SK-N-SH (cell line): ENCODE measurements around the gene HHAT. TPM values are rescaled to one million over a fixed set of nuclear protein-coding genes. Genes with fewer than 3 reads are reported as not detected.

Source experiments
- CTCF ChIA-PET: fragments of 300-600, 350-600 bp; formaldehyde crosslinking; extraction: SDS; loops from one replicate; lab custom pipeline; 2021; lab: Yijun Ruan, JAX
- POLR2A ChIA-PET: fragments of 350-600 bp; sonication (Branson Sonifier 250); formaldehyde crosslinking; extraction: SDS; loops from one replicate; lab custom pipeline; 2020; ENCODE audit warnings: antibody characterized with exemption, inconsistent platforms; lab: Yijun Ruan, JAX
- DNase-seq: peaks from one replicate; pipeline ENCODE4 v3.0.0; 2012
- H2AFZ ChIP-seq: fragments of 200-600 bp; sonication (generic); 2 replicates; pipeline ENCODE4 v1.8.1; 2016; ENCODE audit warnings: antibody characterized with exemption, mild to moderate bottlenecking, low read depth
- H3F3A ChIP-seq: fragments of 200-600 bp; sonication (generic); replicated peaks from 2 replicates; pipeline ENCODE3; 2016; ENCODE audit warnings: antibody characterized with exemption, mild to moderate bottlenecking; ENCODE audit not compliant: insufficient read depth
- H3K27ac ChIP-seq, 2 experiments: fragments of 200-500 bp in 1 of 2; fragments of 200-600 bp in 1 of 2; sonication (Bioruptor generic) in 1 of 2; sonication (generic), shearing (Covaris generic) in 1 of 2; 2 replicates each; pipeline versions ENCODE4 v1.5.1 to v1.6.1; 2014 to 2016; ENCODE audit warnings: low read depth in 2 of 2, inconsistent platforms in 1 of 2, low read length in 1 of 2, mild to moderate bottlenecking in 1 of 2, mixed read lengths in 1 of 2
- H3K27me3 ChIP-seq: fragments of 200-600 bp; sonication (generic), shearing (Covaris generic); 2 replicates; pipeline ENCODE4 v1.6.1; 2016; ENCODE audit warnings: mixed run types; ENCODE audit not compliant: insufficient read depth
- H3K36me3 ChIP-seq, 2 experiments: fragments of 200-500 bp in 1 of 2; fragments of 200-600 bp in 1 of 2; sonication (Bioruptor generic) in 1 of 2; sonication (generic) in 1 of 2; replicated peaks in 1 of 2; 2 replicates each; pipeline versions ENCODE3 to v1.5.1; 2014 to 2016; ENCODE audit warnings: low read length in 1 of 2, mild to moderate bottlenecking in 1 of 2; ENCODE audit not compliant: insufficient read depth in 2 of 2, control insufficient read depth in 1 of 2
- H3K4me1 ChIP-seq, 2 experiments: fragments of 200-500 bp in 1 of 2; fragments of 200-600 bp in 1 of 2; sonication (Bioruptor generic) in 1 of 2; sonication (generic), shearing (Covaris generic) in 1 of 2; 2 replicates each; pipeline versions ENCODE4 v1.5.1 to v1.6.1; 2014 to 2016; ENCODE audit warnings: low read depth in 1 of 2, low read length in 1 of 2, mixed run types in 1 of 2; ENCODE audit not compliant: insufficient read depth in 2 of 2, control insufficient read depth in 1 of 2
- H3K4me2 ChIP-seq: fragments of 200-600 bp; sonication (generic), shearing (Covaris generic); 2 replicates; pipeline ENCODE4 v1.6.1; 2017; ENCODE audit warnings: mixed run types
- H3K4me3 ChIP-seq, 2 experiments: fragments of 200-500 bp in 1 of 2; fragments of 200-600 bp in 1 of 2; sonication (Bioruptor generic) in 1 of 2; sonication (generic), shearing (Covaris generic) in 1 of 2; 2 replicates each; pipeline versions ENCODE4 v1.5.1 to v1.8.1; 2014 to 2016; ENCODE audit warnings: low read depth in 2 of 2, inconsistent platforms in 1 of 2, low read length in 1 of 2, mild to moderate bottlenecking in 1 of 2, mixed read lengths in 1 of 2, moderate library complexity in 1 of 2
- H3K79me2 ChIP-seq: fragments of 200-600 bp; sonication (generic); 2 replicates; pipeline ENCODE4 v1.8.1; 2017; ENCODE audit warnings: mild to moderate bottlenecking; ENCODE audit not compliant: insufficient read depth
- H3K9ac ChIP-seq: fragments of 200-600 bp; sonication (generic); 2 replicates; pipeline ENCODE4 v1.6.1; 2017; ENCODE audit warnings: mixed run types
- H3K9me2 ChIP-seq: fragments of 200-600 bp; sonication (generic); 2 replicates; pipeline ENCODE4 v1.6.1; 2017; ENCODE audit warnings: mixed run types
- H3K9me3 ChIP-seq: fragments of 200-600 bp; sonication (generic); 2 replicates; pipeline ENCODE4 v1.6.1; 2017; ENCODE audit warnings: mixed run types, mild to moderate bottlenecking, moderate library complexity
- H4K20me1 ChIP-seq: fragments of 200-600 bp; sonication (generic); 2 replicates; pipeline ENCODE4 v1.6.1; 2017; ENCODE audit warnings: mild to moderate bottlenecking, mixed run types; ENCODE audit not compliant: insufficient read depth
- CTCF ChIP-seq: fragments of 200-600 bp; sonication (generic); IDR thresholded peaks from 2 replicates; pipeline ENCODE4 v1.6.1; 2017; ENCODE audit warnings: antibody characterized with exemption, mild to moderate bottlenecking, moderate library complexity
- EP300 ChIP-seq, 2 experiments: IDR thresholded peaks; 2 replicates each; pipeline versions ENCODE4 v1.4.0 to v1.6.1; 2012; ENCODE audit warnings: borderline replicate concordance in 1 of 2, low read depth in 1 of 2, low read length in 1 of 2
- FOSL2 ChIP-seq: IDR thresholded peaks from 2 replicates; pipeline ENCODE4 v1.4.0; 2012; ENCODE audit warnings: low read depth, mild to moderate bottlenecking, moderate library complexity, borderline replicate concordance
- GABPA ChIP-seq: IDR thresholded peaks from 2 replicates; pipeline ENCODE4 v1.4.0; 2012; ENCODE audit warnings: low read depth, mild to moderate bottlenecking
- JUND ChIP-seq: IDR thresholded peaks from 2 replicates; pipeline ENCODE4 v1.4.0; 2012
- MEF2A ChIP-seq: IDR thresholded peaks from 2 replicates; pipeline ENCODE4 v1.4.0; 2012; ENCODE audit warnings: low read depth, borderline replicate concordance
- MXI1 ChIP-seq: IDR thresholded peaks from 2 replicates; pipeline ENCODE4 v1.6.1; 2012; ENCODE audit warnings: mild to moderate bottlenecking, low read depth, low read length, improper control_type of control experiment
- NFIC ChIP-seq: IDR thresholded peaks from 2 replicates; pipeline ENCODE4 v1.4.0; 2012; ENCODE audit warnings: borderline replicate concordance
- NRF1 ChIP-seq: IDR thresholded peaks from 2 replicates; pipeline ENCODE4 v1.6.1; 2012; ENCODE audit warnings: low read depth, mild to moderate bottlenecking, low read length
- RCOR1 ChIP-seq: fragments of 150-350 bp; IDR thresholded peaks from 2 replicates; pipeline ENCODE4 v1.6.1; 2017; ENCODE audit warnings: antibody characterized with exemption, low read length
- RFX5 ChIP-seq: IDR thresholded peaks from 2 replicates; pipeline ENCODE4 v1.6.1; 2012; ENCODE audit warnings: mild to moderate bottlenecking, improper control_type of control experiment, low read length
- TCF12 ChIP-seq: IDR thresholded peaks from 2 replicates; pipeline ENCODE4 v1.4.0; 2012
- TEAD4 ChIP-seq: IDR thresholded peaks from 2 replicates; pipeline ENCODE4 v1.4.0; 2012; ENCODE audit warnings: mild to moderate bottlenecking, borderline replicate concordance; ENCODE audit not compliant: insufficient read depth
- WGBS: methylation state at CpG from one replicate; pipeline ENCODE4 v1.1.6; 2017; ENCODE audit warnings: low lambda C conversion rate; 5-methylcytosine and 5-hydroxymethylcytosine counted together
- polyA plus RNA-seq, 3 experiments: library from polyadenylated mRNA; depleted of rRNA; stranded (reverse); fragments of >200 nt; gene quantifications; 2 replicates each; pipeline ENCODE4 v1.2.3, GENCODE V29; 2012
- TF ChIP-seq, protein P1 (sequence below): IDR thresholded peaks from 2 replicates; pipeline ENCODE4 v1.4.0; 2012; ENCODE audit warnings: low read depth
- TF ChIP-seq, protein P2 (sequence below): IDR thresholded peaks from 2 replicates; pipeline ENCODE4; 2012
- TF ChIP-seq, protein P3 (sequence below): fragments of 150-350 bp; IDR thresholded peaks from 2 replicates; pipeline ENCODE4 v1.6.1; 2017; ENCODE audit warnings: antibody characterized with exemption, low read length, low read depth, borderline replicate concordance

Gene HHAT
- polyA plus RNA-seq, 1 of the 3 experiments (the other 2 are of a cell fraction): 8.1 TPM

DNA sequence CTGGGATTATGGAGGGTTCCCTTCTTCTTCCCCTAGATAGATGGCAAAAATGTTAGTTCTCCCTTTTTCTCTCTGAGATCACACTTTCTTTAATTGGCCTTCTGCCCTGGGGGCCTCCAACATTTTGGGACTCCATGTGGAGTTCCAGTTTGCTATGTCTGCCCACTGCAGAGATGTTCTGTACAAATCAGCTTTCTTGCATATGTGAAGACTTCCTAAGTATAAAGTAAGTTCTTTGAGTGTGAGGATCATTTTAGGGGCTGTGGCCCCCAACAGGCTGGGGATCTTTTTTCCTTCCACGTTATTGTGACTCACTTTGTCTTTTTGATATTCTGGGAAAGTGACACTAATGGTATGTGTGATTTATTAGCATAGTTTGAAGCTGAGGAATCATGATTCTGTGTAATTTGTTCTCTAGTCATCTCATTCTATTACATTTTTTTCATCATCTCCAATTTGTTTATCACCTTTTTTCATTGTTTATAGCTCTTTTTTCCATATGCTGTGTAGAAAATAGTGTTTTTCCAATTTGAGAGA lies 48.2 kb downstream of the HHAT start:
- TF ChIP-seq MEF2A (0 out of 2 replicates have a peak, but pooled peaks have one; percentile 44), TCF12 (peak; percentile 89), TEAD4 (peak; percentile 69; the same call in 1 of the 2 replicates), EP300 (IDR thresholded peaks at IDR 0.05; ENCODE audit: borderline replicate concordance in 1 of 2, low read depth in 1 of 2, low read length in 1 of 2) (peak in 1 of 2 experiments; percentile 82; a peak in 2 of 4 replicates), NFIC (peak; percentile 43; the same call in 1 of the 2 replicates), CTCF (no peak), RCOR1 (no peak), RFX5 (no peak), FOSL2 (peak; percentile 82), JUND (peak; percentile 89)
- TF ChIP-seq, protein P1, sequence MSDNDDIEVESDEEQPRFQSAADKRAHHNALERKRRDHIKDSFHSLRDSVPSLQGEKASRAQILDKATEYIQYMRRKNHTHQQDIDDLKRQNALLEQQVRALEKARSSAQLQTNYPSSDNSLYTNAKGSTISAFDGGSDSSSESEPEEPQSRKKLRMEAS: 0 out of 2 replicates have a peak, but pooled peaks have one; percentile 12
- TF ChIP-seq, protein P2, sequence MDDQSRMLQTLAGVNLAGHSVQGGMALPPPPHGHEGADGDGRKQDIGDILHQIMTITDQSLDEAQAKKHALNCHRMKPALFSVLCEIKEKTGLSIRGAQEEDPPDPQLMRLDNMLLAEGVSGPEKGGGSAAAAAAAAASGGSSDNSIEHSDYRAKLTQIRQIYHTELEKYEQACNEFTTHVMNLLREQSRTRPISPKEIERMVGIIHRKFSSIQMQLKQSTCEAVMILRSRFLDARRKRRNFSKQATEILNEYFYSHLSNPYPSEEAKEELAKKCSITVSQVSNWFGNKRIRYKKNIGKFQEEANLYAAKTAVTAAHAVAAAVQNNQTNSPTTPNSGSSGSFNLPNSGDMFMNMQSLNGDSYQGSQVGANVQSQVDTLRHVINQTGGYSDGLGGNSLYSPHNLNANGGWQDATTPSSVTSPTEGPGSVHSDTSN: peak; percentile 94
- peak overlapping the region; percentile 68 for H3K4me2 ChIP-seq
- H3K9me3 ChIP-seq: no peaks in the 10 kb centered on the region
- H3F3A ChIP-seq: peaks cover 31% of the 10 kb centered on the region
- H3K27ac ChIP-seq: peak overlapping the region; percentile 62 to 83
- H3K9ac ChIP-seq: peak overlapping the region; percentile 60
- no peak overlapping the region for H3K4me3 ChIP-seq
- 4% methylated on average over 1 of the region's 1 CpG for WGBS
- no peaks in the 10 kb centered on the region for H3K36me3 ChIP-seq
- H3K27me3 ChIP-seq: no peaks in the 10 kb centered on the region
- DNase-seq: no peak
- H2AFZ ChIP-seq: no peak overlapping the region
- no peaks in the 10 kb centered on the region for H3K79me2 ChIP-seq
- peaks cover 3 to 37% of the 10 kb centered on the region in 2 experiments for H3K4me1 ChIP-seq
- ChIA-PET CTCF (interaction anchor here (0.7 to 1.2 kb wide), 4 partner anchors 10 to 403 kb away, joined by 3 to 7 read pairs (median 3); no protein-coding TSS in a partner anchor), POLR2A (no interaction called here)
- no peaks in the 10 kb centered on the region for H4K20me1 ChIP-seq
- no peaks in the 10 kb centered on the region for H3K9me2 ChIP-seq

- H3K27me3 ChIP-seq: no peaks in the 10 kb centered on the region
- WGBS: 39% methylated on average over 3 of the region's 3 CpGs
- ChIA-PET CTCF (no interaction called here), POLR2A (no interaction called here)
- H3K9ac ChIP-seq: peak overlapping the region; percentile 60
- H3K27ac ChIP-seq: peak overlapping the region; percentile 62 to 83; a peak in 3 of 4 replicates
- no peaks in the 10 kb centered on the region for H3K9me2 ChIP-seq
- peaks cover 27% of the 10 kb centered on the region for H3F3A ChIP-seq
- no peak for DNase-seq
- H4K20me1 ChIP-seq: no peaks in the 10 kb centered on the region
- H3K4me2 ChIP-seq: peak overlapping the region; percentile 68
- peak overlapping the region; percentile 1; the same call in 1 of the 2 replicates for H2AFZ ChIP-seq
- H3K9me3 ChIP-seq: no peaks in the 10 kb centered on the region
- peaks cover 3 to 37% of the 10 kb centered on the region in 2 experiments for H3K4me1 ChIP-seq
- no peaks in the 10 kb centered on the region for H3K79me2 ChIP-seq
- peak overlapping the region in 1 of 2 experiments; percentile 15; a peak in 1 of 4 replicates for H3K4me3 ChIP-seq
- no peaks in the 10 kb centered on the region for H3K36me3 ChIP-seq
- TF ChIP-seq TEAD4 (peak; percentile 40; the same call in 1 of the 2 replicates), MXI1 (no peak), GABPA (no peak), NRF1 (no peak), CTCF (no peak), TCF12 (peak; percentile 83)
- TF ChIP-seq, protein P3, sequence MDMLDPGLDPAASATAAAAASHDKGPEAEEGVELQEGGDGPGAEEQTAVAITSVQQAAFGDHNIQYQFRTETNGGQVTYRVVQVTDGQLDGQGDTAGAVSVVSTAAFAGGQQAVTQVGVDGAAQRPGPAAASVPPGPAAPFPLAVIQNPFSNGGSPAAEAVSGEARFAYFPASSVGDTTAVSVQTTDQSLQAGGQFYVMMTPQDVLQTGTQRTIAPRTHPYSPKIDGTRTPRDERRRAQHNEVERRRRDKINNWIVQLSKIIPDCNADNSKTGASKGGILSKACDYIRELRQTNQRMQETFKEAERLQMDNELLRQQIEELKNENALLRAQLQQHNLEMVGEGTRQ: no peak
- TF ChIP-seq, protein P2: peak; percentile 53
These were observed 49.1 kb downstream of the HHAT start for GRCh38 chr1:210377731-210378333.
